Progenitor cell of endocrine pancreas (in vitro differentiated cells): ENCODE results near the gene ANO6. TPM values are rescaled to one million over a fixed set of nuclear protein-coding genes. Genes with fewer than 3 reads are reported as not detected.
A peak's percentile ranks its signal among the peaks of the same experiment; 100 is the strongest.

Experiments used
- DNase-seq: peaks from one replicate; pipeline ENCODE4 v3.0.0; 2021; ENCODE audit warnings: low spot score; ENCODE audit not compliant: unreplicated experiment
- H3K27ac Mint-ChIP-seq: 2 replicates; pipeline ENCODE4 v1.8.0; 2021; ENCODE audit warnings: mild to moderate bottlenecking, moderate library complexity, mixed read lengths
- H3K27me3 Mint-ChIP-seq: 2 replicates; pipeline ENCODE4 v1.8.0; 2021; ENCODE audit warnings: mixed read lengths
- H3K36me3 Mint-ChIP-seq: 2 replicates; pipeline ENCODE4 v1.8.0; 2022; ENCODE audit warnings: mixed read lengths; ENCODE audit not compliant: insufficient read depth
- H3K4me1 Mint-ChIP-seq: 2 replicates; pipeline ENCODE4 v1.8.0; 2021; ENCODE audit warnings: low read depth, mixed read lengths
- H3K4me3 Mint-ChIP-seq: 2 replicates; pipeline ENCODE4 v1.8.0; 2021; ENCODE audit warnings: low read depth, mild to moderate bottlenecking, moderate library complexity, mixed read lengths
- H3K9me3 Mint-ChIP-seq: 2 replicates; pipeline ENCODE4 v1.8.0; 2021; ENCODE audit warnings: low read depth, mixed read lengths
- total RNA-seq: library from RNA; stranded (reverse); gene quantifications from 2 replicates; pipeline ENCODE4 v1.2.1, GENCODE V29; 2021
- TF ChIP-seq, protein P1 (sequence below): fragments of 200-600 bp; sonication (generic); IDR thresholded peaks from one replicate; pipeline ENCODE4 v1.5.0; 2021; ENCODE audit warnings: antibody characterized with exemption, mild to moderate bottlenecking; ENCODE audit not compliant: unreplicated experiment

The ANO6 gene
- total RNA-seq, 1 donor from 2014 or later = 39.2 TPM

GRCh38 chr12:45216983-45217485 lies 1.1 kb downstream of the ANO6 start:
- Mint-ChIP-seq H3K36me3 (peaks cover 3% of the 10 kb centered on the region), H3K9me3 (no peaks in the 10 kb centered on the region), H3K27me3 (no peaks in the 10 kb centered on the region), H3K4me3 (peak overlapping the region; percentile 91), H3K27ac (peak overlapping the region; percentile 97), H3K4me1 (peaks cover 34% of the 10 kb centered on the region)
- TF ChIP-seq, protein P1, sequence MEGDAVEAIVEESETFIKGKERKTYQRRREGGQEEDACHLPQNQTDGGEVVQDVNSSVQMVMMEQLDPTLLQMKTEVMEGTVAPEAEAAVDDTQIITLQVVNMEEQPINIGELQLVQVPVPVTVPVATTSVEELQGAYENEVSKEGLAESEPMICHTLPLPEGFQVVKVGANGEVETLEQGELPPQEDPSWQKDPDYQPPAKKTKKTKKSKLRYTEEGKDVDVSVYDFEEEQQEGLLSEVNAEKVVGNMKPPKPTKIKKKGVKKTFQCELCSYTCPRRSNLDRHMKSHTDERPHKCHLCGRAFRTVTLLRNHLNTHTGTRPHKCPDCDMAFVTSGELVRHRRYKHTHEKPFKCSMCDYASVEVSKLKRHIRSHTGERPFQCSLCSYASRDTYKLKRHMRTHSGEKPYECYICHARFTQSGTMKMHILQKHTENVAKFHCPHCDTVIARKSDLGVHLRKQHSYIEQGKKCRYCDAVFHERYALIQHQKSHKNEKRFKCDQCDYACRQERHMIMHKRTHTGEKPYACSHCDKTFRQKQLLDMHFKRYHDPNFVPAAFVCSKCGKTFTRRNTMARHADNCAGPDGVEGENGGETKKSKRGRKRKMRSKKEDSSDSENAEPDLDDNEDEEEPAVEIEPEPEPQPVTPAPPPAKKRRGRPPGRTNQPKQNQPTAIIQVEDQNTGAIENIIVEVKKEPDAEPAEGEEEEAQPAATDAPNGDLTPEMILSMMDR = no peak
- no peak for DNase-seq

DNA sequence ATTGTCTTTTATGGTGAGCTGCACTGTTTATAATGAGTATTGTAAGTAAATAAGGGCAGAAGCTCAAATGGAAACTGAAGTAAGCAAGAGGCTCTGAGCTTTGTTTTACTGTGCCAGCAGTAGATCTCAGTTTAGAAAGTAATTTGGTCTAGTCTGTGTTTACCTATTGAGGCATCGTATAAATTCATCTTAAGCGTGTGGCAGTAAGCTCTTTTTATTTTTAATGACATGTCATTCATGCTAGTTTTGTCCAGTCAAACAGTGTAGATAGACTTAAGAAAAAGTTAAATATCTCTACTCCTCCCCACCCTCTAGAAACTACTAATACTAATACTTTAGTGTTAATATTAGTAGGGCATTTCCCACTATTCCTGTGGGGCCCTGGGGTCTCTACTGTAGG lies 2.0 kb downstream of the ANO6 start:
- Mint-ChIP-seq H3K4me1 (peaks cover 34% of the 10 kb centered on the region), H3K27me3 (no peaks in the 10 kb centered on the region), H3K27ac (peak overlapping the region; percentile 89), H3K4me3 (peak overlapping the region; percentile 91), H3K9me3 (no peaks in the 10 kb centered on the region), H3K36me3 (peaks cover 3% of the 10 kb centered on the region)
- no peak for DNase-seq
- TF ChIP-seq, protein P1 = no peak

DNA sequence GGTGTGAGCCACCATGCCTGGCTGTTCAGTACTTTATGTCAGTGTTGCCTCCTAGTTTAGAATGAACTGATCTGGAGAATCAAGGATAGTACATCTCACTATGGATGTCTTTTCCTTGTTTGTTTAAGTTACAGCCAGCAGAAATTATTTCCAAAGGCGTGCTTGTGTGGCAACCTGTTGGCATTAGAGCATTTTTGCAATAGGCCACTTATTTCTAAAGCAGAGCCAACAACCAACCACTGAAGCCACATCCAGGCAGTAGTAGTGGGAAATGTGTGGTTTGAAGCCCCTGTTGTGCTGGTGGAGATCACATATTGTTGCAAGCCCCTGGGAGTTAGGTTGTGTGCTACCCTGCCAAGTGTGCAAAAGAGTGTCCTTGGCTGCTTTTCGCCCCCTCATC lies 3.7 kb downstream of the ANO6 start:
- H3K4me3 Mint-ChIP-seq = no peak overlapping the region
- no peaks in the 10 kb centered on the region for H3K27me3 Mint-ChIP-seq
- TF ChIP-seq, protein P1 = no peak
- DNase-seq = no peak
- no peaks in the 10 kb centered on the region for H3K9me3 Mint-ChIP-seq
- H3K27ac Mint-ChIP-seq = no peak overlapping the region
- peaks cover 35% of the 10 kb centered on the region for H3K4me1 Mint-ChIP-seq
- peaks cover 6% of the 10 kb centered on the region for H3K36me3 Mint-ChIP-seq

DNA sequence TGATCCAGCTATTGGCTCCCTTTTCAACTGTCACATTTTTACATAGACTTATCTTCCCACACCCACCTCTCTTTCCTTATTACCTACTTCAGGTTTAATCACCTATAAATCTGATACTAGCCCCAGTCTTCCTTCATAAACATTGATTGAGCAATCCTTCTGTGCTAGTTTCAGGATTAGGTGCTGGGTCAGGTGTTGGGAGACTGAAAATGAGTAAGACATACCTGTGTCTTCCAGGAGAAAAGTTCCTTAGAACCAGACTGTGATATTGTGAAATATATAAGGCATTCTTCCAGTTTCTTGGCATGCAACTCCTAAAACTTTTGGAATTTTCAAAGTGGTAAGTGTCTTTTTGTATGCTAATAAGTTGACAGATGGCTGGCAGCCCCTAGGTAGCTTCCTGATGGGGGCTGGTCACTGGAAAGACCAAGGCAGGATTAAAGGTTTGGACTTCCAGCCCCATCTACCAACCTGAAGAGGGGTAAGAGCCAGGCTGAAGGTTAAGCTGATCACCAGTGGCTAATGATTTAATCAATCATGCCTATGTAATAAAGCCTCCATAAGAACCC lies 4.6 kb downstream of the ANO6 start:
- no peak overlapping the region for H3K4me3 Mint-ChIP-seq
- peaks cover 29% of the 10 kb centered on the region for H3K4me1 Mint-ChIP-seq
- H3K27me3 Mint-ChIP-seq = no peaks in the 10 kb centered on the region
- H3K27ac Mint-ChIP-seq = no peak overlapping the region
- TF ChIP-seq, protein P1 = no peak
- DNase-seq = no peak
- peaks cover 11% of the 10 kb centered on the region for H3K36me3 Mint-ChIP-seq
- H3K9me3 Mint-ChIP-seq = no peaks in the 10 kb centered on the region

DNA sequence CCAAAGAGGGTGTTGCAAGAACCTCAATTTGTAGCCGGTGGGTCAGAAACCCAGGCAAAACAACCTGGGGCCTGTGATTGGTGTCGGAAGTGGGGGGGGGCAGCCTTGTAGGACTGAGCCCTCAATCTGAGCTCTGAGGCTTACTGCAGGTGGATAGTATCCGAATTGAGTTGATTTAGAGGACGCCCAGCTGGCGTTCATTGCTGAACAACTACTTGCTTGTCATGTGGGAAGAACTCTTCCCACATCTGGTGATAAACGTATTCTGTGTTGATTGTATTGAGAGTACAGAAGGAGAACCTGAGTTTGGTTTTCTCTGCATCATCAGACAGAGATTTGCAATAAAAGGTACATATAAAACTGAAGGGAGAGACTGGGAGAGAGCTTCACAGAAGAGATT lies 5.1 kb downstream of the ANO6 start:
- Mint-ChIP-seq H3K4me1 (peaks cover 29% of the 10 kb centered on the region), H3K27ac (no peak overlapping the region), H3K36me3 (peaks cover 12% of the 10 kb centered on the region), H3K27me3 (no peaks in the 10 kb centered on the region), H3K9me3 (peaks cover 1% of the 10 kb centered on the region), H3K4me3 (no peak overlapping the region)
- TF ChIP-seq, protein P1 = no peak
- no peak for DNase-seq
